K562 (cell line): ENCODE results near the gene MAML3. TPM values are rescaled to one million over a fixed set of nuclear protein-coding genes. Genes with fewer than 3 reads are reported as not detected.

Experiments used
- ATAC-seq: fragments of 200-7000 bp; cut with Tn5 transposase; 3 replicates; pipeline ENCODE4 v1.9.1; 2020; ENCODE audit warnings: moderate library complexity
- BruUV-seq: library from RNA; stranded (reverse); fragments of 400-500 nt; replicated peaks from 2 replicates; lab custom pipeline; 2021; lab: Mats Ljungman, UMichigan
- CTCF ChIA-PET: fragments of 300-600 bp; formaldehyde crosslinking; extraction: SDS; loops from one replicate; lab custom pipeline; 2021; ENCODE audit warnings: low intra/inter-chr PET ratio; lab: Yijun Ruan, JAX
- POLR2A ChIA-PET: fragments of 300-600, 350-650 bp; sonication (Branson Sonifier 250); formaldehyde crosslinking; extraction: SDS; loops from one replicate; lab custom pipeline; 2021; ENCODE audit warnings: antibody characterized with exemption, inconsistent platforms; lab: Yijun Ruan, JAX
- DNase-seq, 4 experiments: peaks; one replicate each; pipeline versions ENCODE4 v3.0.0 to v3.0.0-alpha.2; 2011 to 2018; ENCODE audit warnings: low spot score in 3 of 4, mixed read lengths in 3 of 4; ENCODE audit errors: extremely low read depth in 1 of 4
- FAIRE-seq: peaks from 2 replicates; lab custom pipeline; 2011; peaks lifted over from hg19 to GRCh38; lab: Jason Lieb, UNC
- H2AFZ ChIP-seq: 2 replicates; pipeline ENCODE4 v1.6.0; 2011; ENCODE audit warnings: low read depth, low read length, control low read depth, inconsistent platforms
- H3K27ac ChIP-seq: fragments of 200-600 bp; 3 replicates; pipeline ENCODE4 v1.8.0; 2011; ENCODE audit warnings: low read depth, mild to moderate bottlenecking, control low read depth, inconsistent platforms, low read length, moderate library complexity, mixed read lengths; ENCODE audit errors: extremely low read depth
- H3K27me3 ChIP-seq, 2 experiments: fragments of 300-600 bp in 1 of 2; 2 replicates in 1 of 2; 3 replicates in 1 of 2; pipeline versions ENCODE4 v1.6.0 to v1.8.0; 2011; ENCODE audit warnings: inconsistent platforms in 2 of 2, low read length in 2 of 2, mild to moderate bottlenecking in 1 of 2, mixed read lengths in 1 of 2, moderate library complexity in 1 of 2; ENCODE audit not compliant: control insufficient read depth in 2 of 2, insufficient read depth in 2 of 2
- H3K36me3 ChIP-seq: fragments of 300-600 bp; 3 replicates; pipeline ENCODE4 v1.8.0; 2011; ENCODE audit warnings: mild to moderate bottlenecking, low read length, inconsistent platforms; ENCODE audit not compliant: control insufficient read depth, insufficient read depth
- H3K4me1 ChIP-seq, 2 experiments: fragments of 200-600 bp in 1 of 2; replicated peaks in 1 of 2; 2 replicates in 1 of 2; 3 replicates in 1 of 2; pipeline versions ENCODE4 v1.5.1 to v1.8.0; 2011; ENCODE audit warnings: inconsistent platforms in 2 of 2, low read length in 2 of 2, mild to moderate bottlenecking in 1 of 2, mixed read lengths in 1 of 2, moderate library complexity in 1 of 2; ENCODE audit not compliant: control insufficient read depth in 2 of 2, insufficient read depth in 2 of 2
- H3K4me2 ChIP-seq: 2 replicates; pipeline ENCODE4 v1.6.1; 2011; ENCODE audit warnings: low read length, control low read depth, inconsistent platforms, mixed read lengths; ENCODE audit not compliant: insufficient read depth
- H3K4me3 ChIP-seq: fragments of 200-600 bp; sonication (generic), shearing (Covaris generic); 2 replicates; pipeline ENCODE4 v1.5.1; 2016; ENCODE audit warnings: control low read depth, inconsistent platforms
- H3K79me2 ChIP-seq: fragments of 200-600 bp; 3 replicates; pipeline ENCODE4 v1.8.0; 2011; ENCODE audit warnings: low read length, inconsistent platforms; ENCODE audit not compliant: control insufficient read depth, insufficient read depth
- H3K9ac ChIP-seq, 2 experiments: 2 replicates each; pipeline versions ENCODE4 v1.6.0 to v1.6.1; 2011; ENCODE audit warnings: low read depth in 2 of 2, low read length in 2 of 2, control low read depth in 1 of 2, inconsistent platforms in 1 of 2, mild to moderate bottlenecking in 1 of 2, mixed read lengths in 1 of 2; ENCODE audit not compliant: insufficient read depth in 1 of 2
- H3K9me1 ChIP-seq: one replicate; pipeline ENCODE4 v1.6.0; 2011; ENCODE audit warnings: inconsistent platforms, mild to moderate bottlenecking, low read length, moderate library complexity; ENCODE audit not compliant: control insufficient read depth, insufficient read depth
- H3K9me3 ChIP-seq: replicated peaks from 2 replicates; pipeline ENCODE4 v1.5.1; 2011; ENCODE audit warnings: low read depth, low read length, inconsistent platforms; ENCODE audit not compliant: control insufficient read depth, insufficient read depth
- H4K20me1 ChIP-seq: replicated peaks from 2 replicates; pipeline ENCODE4 v1.6.1; 2011; ENCODE audit warnings: low read length, inconsistent platforms, mixed read lengths; ENCODE audit not compliant: control insufficient read depth, insufficient read depth
- BMI1 ChIP-seq: fragments of 150-350 bp; IDR thresholded peaks from 2 replicates; pipeline ENCODE4 v1.6.1; 2014; ENCODE audit warnings: low read length
- CREB1 ChIP-seq, 2 experiments: sonication (generic) in 1 of 2; formaldehyde crosslinking in 1 of 2; IDR thresholded peaks; 2 replicates each; pipeline versions ENCODE4 v1.6.1 to v1.8.0; 2012 to 2022; ENCODE audit warnings: inconsistent platforms in 1 of 2, mild to moderate bottlenecking in 1 of 2, missing genetic modification reagents in 1 of 2, moderate library complexity in 1 of 2
- CREBBP ChIP-seq: IDR thresholded peaks from one replicate; pipeline ENCODE4 v1.6.1; 2012; ENCODE audit warnings: low read depth, mild to moderate bottlenecking, control low read depth, inconsistent platforms, low read length
- MTF1 ChIP-seq: fragments of 250-450 bp; sonication (Bioruptor Pico); IDR thresholded peaks from 2 replicates; pipeline ENCODE4 v1.9.0; 2021; ENCODE audit warnings: moderate library complexity, mild to moderate bottlenecking, inconsistent platforms, borderline replicate concordance
- STAG1 ChIP-seq: sonication (generic); formaldehyde crosslinking; IDR thresholded peaks from 2 replicates; pipeline ENCODE4 v1.5.0; 2020; ENCODE audit warnings: missing genetic modification reagents, borderline replicate concordance
- WGBS: fragments of 100-300 bp; shearing (Covaris generic); methylation state at CpG from one replicate; pipeline ENCODE4 v1.1.6; 2016; ENCODE audit warnings: low coverage, mixed read lengths; ENCODE audit not compliant: insufficient coverage; ENCODE audit errors: missing lambda C conversion rate; 5-methylcytosine and 5-hydroxymethylcytosine counted together
- in situ Hi-C: fragments of 300-500 bp; cut with MboI; formaldehyde crosslinking; loops from 4 replicates; pipeline ENCODE4 v1.15.0; 2018; ENCODE audit warnings: inconsistent platforms, mixed read lengths
- intact Hi-C: fragments of 100-400 bp; cut with micrococcal nuclease; formaldehyde crosslinking; loops from 2 replicates; pipeline ENCODE4 v1.14.2; 2022
- polyA plus RNA-seq, 8 experiments: library from polyadenylated mRNA; depleted of rRNA in 4 of 8; stranded (reverse) in 5 of 8; unstranded in 3 of 8; fragments of >200 nt; fragmentation: Nextera tagmentation in 2 of 8; fragmentation: Illumina TruSeq in 1 of 8; extraction: Ambion mirVana in 2 of 8; extraction: Trizol in 1 of 8; gene quantifications; 2 replicates each; pipeline versions ENCODE4 v1.2.1 to v1.2.3, GENCODE V29; 2011 to 2014; ENCODE audit warnings: inconsistent platforms in 1 of 8, missing spikeins in 1 of 8
- total RNA-seq, 7 experiments: library from RNA; depleted of rRNA in 6 of 7; stranded (reverse); fragments of >200 nt in 6 of 7; fragmentation: Illumina TruSeq in 2 of 7; extraction: Trizol in 2 of 7; gene quantifications; 2 replicates each; pipeline versions ENCODE4 v1.2.1 to v1.2.3, GENCODE V29; 2011 to 2021; ENCODE audit warnings: low replicate concordance in 1 of 7
- TF ChIP-seq, protein P1 (sequence below): fragments of 250-450 bp; sonication (Bioruptor Pico); IDR thresholded peaks from 2 replicates; pipeline ENCODE4 v1.9.0; 2021; ENCODE audit warnings: mild to moderate bottlenecking
- TF ChIP-seq, protein P2 (sequence below), 2 experiments: fragments of 450-650 bp; IDR thresholded peaks; 2 replicates each; pipeline ENCODE4 v1.6.1; 2016; ENCODE audit warnings: mild to moderate bottlenecking in 2 of 2, borderline replicate concordance in 1 of 2, low read depth in 1 of 2, moderate library complexity in 1 of 2

MAML3 gene
- total and polyA plus RNA-seq, 9 of the 15 experiments (the other 6 are each of a cell fraction or from before 2014, with no cell fraction given), result 0.01 to 0.55 (median 0.25) TPM

DNA sequence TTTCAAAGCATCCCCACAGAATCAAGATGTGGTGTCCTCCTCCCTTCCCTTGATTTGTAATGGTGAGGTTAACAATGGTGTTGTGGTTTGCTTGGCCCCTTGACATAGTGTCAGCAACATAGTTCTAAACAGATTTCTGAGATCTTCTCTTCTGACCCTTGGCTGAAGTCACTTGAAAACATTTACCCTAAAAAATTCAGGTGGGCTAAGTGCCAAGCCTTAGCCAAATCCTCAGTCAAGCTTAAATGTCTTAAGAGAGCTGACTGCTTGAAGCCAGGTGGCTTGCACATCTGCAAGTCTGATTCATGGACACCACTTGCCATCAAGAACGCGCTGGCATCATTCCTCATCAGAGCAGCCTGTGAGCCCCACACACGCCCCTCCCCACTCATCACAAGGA lies 315.2 kb downstream of the MAML3 start:
- FAIRE-seq, result no peak
- 12% methylated on average over 3 of the region's 3 CpGs for WGBS
- Histone ChIP-seq H2AFZ (no peak overlapping the region), H3K9me1 (no peaks in the 10 kb centered on the region), H3K4me1 (peaks cover 0 to 4% of the 10 kb centered on the region in 2 experiments; a peak in 2 of 5 replicates), H3K79me2 (no peaks in the 10 kb centered on the region), H3K4me3 (no peak overlapping the region), H4K20me1 (peaks cover 7% of the 10 kb centered on the region; the same call in 1 of the 2 replicates)
- no peak for ATAC-seq
- BruUV-seq, result no TSS peak
- CTCF ChIA-PET, result no interaction called here
- DNase-seq, result no peak
- TF ChIP-seq, protein P1, sequence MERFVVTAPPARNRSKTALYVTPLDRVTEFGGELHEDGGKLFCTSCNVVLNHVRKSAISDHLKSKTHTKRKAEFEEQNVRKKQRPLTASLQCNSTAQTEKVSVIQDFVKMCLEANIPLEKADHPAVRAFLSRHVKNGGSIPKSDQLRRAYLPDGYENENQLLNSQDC (CRISPR knock-in tag), result no peak
- TF ChIP-seq BMI1, result no peak
- TF ChIP-seq CREB1 (IDR thresholded peaks at IDR 0.05), result no peak
- TF ChIP-seq CREB1 (CRISPR knock-in tag; IDR thresholded peaks at IDR 0.05), result no peak
- no peak for TF ChIP-seq STAG1 (CRISPR knock-in tag)
- no peak for TF ChIP-seq CREBBP
- TF ChIP-seq, protein P2, sequence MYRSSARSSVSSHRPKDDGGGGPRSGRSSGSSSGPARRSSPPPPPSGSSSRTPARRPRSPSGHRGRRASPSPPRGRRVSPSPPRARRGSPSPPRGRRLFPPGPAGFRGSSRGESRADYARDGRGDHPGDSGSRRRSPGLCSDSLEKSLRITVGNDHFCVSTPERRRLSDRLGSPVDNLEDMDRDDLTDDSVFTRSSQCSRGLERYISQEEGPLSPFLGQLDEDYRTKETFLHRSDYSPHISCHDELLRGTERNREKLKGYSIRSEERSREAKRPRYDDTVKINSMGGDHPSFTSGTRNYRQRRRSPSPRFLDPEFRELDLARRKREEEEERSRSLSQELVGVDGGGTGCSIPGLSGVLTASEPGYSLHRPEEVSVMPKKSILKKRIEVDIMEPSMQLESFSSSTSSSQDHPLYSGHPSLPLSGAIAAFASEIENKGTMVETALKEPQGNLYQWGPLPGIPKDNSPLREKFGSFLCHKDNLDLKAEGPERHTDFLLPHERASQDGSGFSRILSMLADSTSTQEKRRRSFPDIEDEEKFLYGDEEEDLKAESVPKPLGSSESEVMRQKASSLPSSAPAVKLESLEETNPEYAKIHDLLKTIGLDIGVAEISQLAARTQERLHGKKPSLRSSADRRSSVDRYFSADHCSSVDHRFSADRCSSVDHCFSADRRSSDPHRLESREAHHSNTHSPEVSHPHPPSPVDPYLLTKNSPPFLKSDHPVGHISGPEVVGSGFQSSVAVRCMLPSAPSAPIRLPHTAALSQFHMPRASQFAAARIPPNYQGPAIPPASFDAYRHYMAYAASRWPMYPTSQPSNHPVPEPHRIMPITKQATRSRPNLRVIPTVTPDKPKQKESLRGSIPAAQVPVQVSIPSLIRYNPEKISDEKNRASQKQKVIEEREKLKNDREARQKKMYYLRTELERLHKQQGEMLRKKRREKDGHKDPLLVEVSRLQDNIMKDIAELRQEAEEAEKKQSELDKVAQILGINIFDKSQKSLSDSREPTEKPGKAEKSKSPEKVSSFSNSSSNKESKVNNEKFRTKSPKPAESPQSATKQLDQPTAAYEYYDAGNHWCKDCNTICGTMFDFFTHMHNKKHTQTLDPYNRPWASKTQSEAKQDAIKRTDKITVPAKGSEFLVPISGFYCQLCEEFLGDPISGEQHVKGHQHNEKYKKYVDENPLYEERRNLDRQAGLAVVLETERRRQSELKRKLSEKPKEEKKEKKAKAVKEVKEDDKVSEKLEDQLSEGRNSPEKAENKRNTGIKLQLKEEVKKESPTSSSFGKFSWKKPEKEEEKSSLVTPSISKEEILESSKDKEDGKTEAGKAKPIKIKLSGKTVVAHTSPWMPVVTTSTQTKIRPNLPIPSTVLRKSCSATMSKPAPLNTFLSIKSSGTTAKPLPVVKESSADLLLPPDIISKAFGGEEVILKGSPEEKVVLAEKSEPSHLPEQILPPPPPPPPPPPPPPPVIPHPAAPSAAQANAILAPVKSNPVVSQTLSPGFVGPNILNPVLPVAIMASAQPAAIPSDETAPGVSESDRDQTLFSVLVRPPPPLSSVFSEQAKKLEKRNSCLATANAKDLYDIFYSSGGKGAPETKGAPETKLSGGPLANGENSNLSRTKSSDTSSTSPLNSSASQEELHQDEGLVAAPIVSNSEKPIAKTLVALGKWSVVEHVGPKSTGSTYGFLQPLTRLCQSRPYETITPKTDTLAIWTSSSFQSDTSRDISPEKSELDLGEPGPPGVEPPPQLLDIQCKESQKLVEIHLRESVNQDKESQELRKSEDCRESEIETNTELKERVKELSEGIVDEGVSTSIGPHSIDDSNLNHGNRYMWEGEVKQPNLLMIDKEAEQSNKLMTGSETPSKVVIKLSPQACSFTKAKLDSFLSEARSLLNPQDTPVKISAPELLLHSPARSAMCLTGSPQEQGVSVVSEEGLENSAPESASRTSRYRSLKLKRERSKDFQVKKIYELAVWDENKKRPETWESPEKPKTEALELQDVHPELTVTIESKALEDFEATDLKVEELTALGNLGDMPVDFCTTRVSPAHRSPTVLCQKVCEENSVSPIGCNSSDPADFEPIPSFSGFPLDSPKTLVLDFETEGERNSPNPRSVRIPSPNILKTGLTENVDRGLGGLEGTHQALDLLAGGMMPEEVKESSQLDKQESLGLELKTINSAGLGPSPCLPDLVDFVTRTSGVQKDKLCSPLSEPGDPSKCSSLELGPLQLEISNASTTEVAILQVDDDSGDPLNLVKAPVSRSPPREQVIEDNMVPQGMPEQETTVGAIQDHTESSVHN (IDR thresholded peaks at IDR 0.05; ENCODE audit: borderline replicate concordance in 1 of 2, low read depth in 1 of 2), result no peak
- no peak for TF ChIP-seq MTF1 (CRISPR knock-in tag)
- TF ChIP-seq, all 486 proteins: peak for 0
- intact Hi-C loops (no loop called here), in situ Hi-C loops (no loop called here)
- no peaks in the 10 kb centered on the region for H3K9me3 ChIP-seq
- no peak overlapping the region for H3K9ac ChIP-seq
- no peaks in the 10 kb centered on the region for H3K36me3 ChIP-seq
- POLR2A ChIA-PET, result no interaction called here
- H3K27ac ChIP-seq, result no peak overlapping the region
- peaks cover 4 to 5% of the 10 kb centered on the region in 2 experiments; a peak in 1 of 5 replicates for H3K27me3 ChIP-seq
- no peak overlapping the region for H3K4me2 ChIP-seq
